GM23338 (cell line): Measurements from ENCODE around the gene SYMPK. TPM values are rescaled to one million over a fixed set of nuclear protein-coding genes. Genes with fewer than 3 reads are reported as not detected.

Source experiments
- CREB1 ChIP-seq: fragments of 250-450 bp; sonication (Bioruptor Pico); IDR thresholded peaks from 2 replicates; pipeline ENCODE4 v1.5.0; 2020; ENCODE audit warnings: low read depth, mild to moderate bottlenecking, moderate library complexity
- EZH2 ChIP-seq: fragments of 200-600 bp; sonication (generic); IDR thresholded peaks from one replicate; pipeline ENCODE4 v1.8.0; 2017; ENCODE audit warnings: antibody characterized with exemption, mild to moderate bottlenecking, low read depth; ENCODE audit not compliant: unreplicated experiment
- EZH2phosphoT487 ChIP-seq: fragments of 200-600 bp; sonication (generic); IDR thresholded peaks from one replicate; pipeline ENCODE4 v1.8.1; 2018; ENCODE audit warnings: antibody characterized with exemption; ENCODE audit not compliant: unreplicated experiment
- POLR2AphosphoS5 ChIP-seq: IDR thresholded peaks from 2 replicates; pipeline ENCODE4 v1.6.1; 2016; ENCODE audit warnings: antibody characterized with exemption, low read depth
- STAT1 ChIP-seq: IDR thresholded peaks from one replicate; pipeline ENCODE4 v1.6.1; 2016; ENCODE audit warnings: antibody characterized with exemption; ENCODE audit not compliant: unreplicated experiment
- ZNF114 ChIP-seq: fragments of 250-450 bp; sonication (Bioruptor Pico); IDR thresholded peaks from 2 replicates; pipeline ENCODE4 v1.5.0; 2020; ENCODE audit warnings: mild to moderate bottlenecking, moderate library complexity
- ZNF331 ChIP-seq: fragments of 250-450 bp; sonication (Bioruptor Pico); IDR thresholded peaks from 2 replicates; pipeline ENCODE4 v1.5.0; 2020; ENCODE audit warnings: low read depth, mild to moderate bottlenecking, moderate library complexity
- polyA plus RNA-seq: library from polyadenylated mRNA; unstranded; fragments of >200 nt; fragmentation: Nextera tagmentation; extraction: Ambion mirVana; gene quantifications from 2 replicates; pipeline ENCODE4 v1.2.1, GENCODE V29; 2016
- total RNA-seq: library from RNA; depleted of rRNA; stranded (reverse); fragments of >200 nt; shearing (Covaris generic); gene quantifications from 2 replicates; pipeline ENCODE4 v1.2.3, GENCODE V29; 2014
- TF ChIP-seq, protein P1 (sequence below): fragments of 250-450 bp; sonication (Bioruptor Pico); IDR thresholded peaks from 2 replicates; pipeline ENCODE4 v1.5.0; 2020; ENCODE audit warnings: mild to moderate bottlenecking, moderate library complexity
- TF ChIP-seq, protein P2 (sequence below), 2 experiments: fragments of 200-600 bp in 1 of 2; sonication (generic) in 1 of 2; conservative IDR thresholded peaks; 2 replicates each; pipeline versions ENCODE4 v1.5.1 to v1.6.1; 2016 to 2017; ENCODE audit warnings: antibody characterized with exemption in 2 of 2, low read depth in 2 of 2, mild to moderate bottlenecking in 2 of 2, moderate library complexity in 1 of 2

SYMPK gene
- total and polyA plus RNA-seq, 2 experiments from 2014 or later, result 36.8 to 82.1 TPM

DNA sequence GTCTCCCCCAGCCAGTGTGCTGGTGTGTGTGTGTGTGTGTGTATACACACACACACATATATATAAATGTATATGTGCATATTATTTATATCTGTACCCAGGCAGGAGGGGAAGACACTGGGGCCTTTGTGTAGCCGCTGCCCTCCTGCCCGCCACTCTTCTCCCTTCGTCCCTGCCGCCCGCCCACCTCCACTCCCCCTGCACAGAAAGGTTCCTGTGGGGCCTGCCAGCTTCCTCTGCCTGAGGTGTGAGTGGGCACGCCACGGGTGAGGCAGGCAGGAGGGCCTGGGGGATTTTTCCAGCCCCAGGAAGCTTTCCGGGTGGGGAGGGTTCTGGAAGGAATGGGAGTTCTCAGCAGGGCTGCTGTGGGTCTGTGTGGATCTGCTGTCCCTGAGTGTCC lies 16.1 kb upstream of the SYMPK start (continued):
- TF ChIP-seq, protein P1, sequence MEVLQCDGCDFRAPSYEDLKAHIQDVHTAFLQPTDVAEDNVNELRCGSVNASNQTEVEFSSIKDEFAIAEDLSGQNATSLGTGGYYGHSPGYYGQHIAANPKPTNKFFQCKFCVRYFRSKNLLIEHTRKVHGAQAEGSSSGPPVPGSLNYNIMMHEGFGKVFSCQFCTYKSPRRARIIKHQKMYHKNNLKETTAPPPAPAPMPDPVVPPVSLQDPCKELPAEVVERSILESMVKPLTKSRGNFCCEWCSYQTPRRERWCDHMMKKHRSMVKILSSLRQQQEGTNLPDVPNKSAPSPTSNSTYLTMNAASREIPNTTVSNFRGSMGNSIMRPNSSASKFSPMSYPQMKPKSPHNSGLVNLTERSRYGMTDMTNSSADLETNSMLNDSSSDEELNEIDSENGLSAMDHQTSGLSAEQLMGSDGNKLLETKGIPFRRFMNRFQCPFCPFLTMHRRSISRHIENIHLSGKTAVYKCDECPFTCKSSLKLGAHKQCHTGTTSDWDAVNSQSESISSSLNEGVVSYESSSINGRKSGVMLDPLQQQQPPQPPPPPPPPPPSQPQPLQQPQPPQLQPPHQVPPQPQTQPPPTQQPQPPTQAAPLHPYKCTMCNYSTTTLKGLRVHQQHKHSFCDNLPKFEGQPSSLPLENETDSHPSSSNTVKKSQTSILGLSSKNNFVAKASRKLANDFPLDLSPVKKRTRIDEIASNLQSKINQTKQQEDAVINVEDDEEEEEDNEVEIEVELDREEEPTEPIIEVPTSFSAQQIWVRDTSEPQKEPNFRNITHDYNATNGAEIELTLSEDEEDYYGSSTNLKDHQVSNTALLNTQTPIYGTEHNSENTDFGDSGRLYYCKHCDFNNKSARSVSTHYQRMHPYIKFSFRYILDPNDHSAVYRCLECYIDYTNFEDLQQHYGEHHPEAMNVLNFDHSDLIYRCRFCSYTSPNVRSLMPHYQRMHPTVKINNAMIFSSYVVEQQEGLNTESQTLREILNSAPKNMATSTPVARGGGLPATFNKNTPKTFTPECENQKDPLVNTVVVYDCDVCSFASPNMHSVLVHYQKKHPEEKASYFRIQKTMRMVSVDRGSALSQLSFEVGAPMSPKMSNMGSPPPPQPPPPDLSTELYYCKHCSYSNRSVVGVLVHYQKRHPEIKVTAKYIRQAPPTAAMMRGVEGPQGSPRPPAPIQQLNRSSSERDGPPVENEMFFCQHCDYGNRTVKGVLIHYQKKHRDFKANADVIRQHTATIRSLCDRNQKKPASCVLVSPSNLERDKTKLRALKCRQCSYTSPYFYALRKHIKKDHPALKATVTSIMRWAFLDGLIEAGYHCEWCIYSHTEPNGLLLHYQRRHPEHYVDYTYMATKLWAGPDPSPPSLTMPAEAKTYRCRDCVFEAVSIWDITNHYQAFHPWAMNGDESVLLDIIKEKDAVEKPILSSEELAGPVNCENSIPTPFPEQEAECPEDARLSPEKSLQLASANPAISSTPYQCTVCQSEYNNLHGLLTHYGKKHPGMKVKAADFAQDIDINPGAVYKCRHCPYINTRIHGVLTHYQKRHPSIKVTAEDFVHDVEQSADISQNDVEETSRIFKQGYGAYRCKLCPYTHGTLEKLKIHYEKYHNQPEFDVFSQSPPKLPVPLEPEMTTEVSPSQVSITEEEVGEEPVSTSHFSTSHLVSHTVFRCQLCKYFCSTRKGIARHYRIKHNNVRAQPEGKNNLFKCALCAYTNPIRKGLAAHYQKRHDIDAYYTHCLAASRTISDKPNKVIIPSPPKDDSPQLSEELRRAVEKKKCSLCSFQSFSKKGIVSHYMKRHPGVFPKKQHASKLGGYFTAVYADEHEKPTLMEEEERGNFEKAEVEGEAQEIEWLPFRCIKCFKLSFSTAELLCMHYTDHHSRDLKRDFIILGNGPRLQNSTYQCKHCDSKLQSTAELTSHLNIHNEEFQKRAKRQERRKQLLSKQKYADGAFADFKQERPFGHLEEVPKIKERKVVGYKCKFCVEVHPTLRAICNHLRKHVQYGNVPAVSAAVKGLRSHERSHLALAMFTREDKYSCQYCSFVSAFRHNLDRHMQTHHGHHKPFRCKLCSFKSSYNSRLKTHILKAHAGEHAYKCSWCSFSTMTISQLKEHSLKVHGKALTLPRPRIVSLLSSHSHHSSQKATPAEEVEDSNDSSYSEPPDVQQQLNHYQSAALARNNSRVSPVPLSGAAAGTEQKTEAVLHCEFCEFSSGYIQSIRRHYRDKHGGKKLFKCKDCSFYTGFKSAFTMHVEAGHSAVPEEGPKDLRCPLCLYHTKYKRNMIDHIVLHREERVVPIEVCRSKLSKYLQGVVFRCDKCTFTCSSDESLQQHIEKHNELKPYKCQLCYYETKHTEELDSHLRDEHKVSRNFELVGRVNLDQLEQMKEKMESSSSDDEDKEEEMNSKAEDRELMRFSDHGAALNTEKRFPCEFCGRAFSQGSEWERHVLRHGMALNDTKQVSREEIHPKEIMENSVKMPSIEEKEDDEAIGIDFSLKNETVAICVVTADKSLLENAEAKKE (CRISPR knock-in tag), result no peak
- TF ChIP-seq POLR2AphosphoS5, result no peak
- no peak for TF ChIP-seq EZH2phosphoT487
- no peak for TF ChIP-seq ZNF331 (CRISPR knock-in tag)
- TF ChIP-seq CREB1 (CRISPR knock-in tag), result no peak
- no peak for TF ChIP-seq STAT1
- TF ChIP-seq EZH2, result no peak
- no peak for TF ChIP-seq ZNF114 (CRISPR knock-in tag)
- TF ChIP-seq, protein P2, sequence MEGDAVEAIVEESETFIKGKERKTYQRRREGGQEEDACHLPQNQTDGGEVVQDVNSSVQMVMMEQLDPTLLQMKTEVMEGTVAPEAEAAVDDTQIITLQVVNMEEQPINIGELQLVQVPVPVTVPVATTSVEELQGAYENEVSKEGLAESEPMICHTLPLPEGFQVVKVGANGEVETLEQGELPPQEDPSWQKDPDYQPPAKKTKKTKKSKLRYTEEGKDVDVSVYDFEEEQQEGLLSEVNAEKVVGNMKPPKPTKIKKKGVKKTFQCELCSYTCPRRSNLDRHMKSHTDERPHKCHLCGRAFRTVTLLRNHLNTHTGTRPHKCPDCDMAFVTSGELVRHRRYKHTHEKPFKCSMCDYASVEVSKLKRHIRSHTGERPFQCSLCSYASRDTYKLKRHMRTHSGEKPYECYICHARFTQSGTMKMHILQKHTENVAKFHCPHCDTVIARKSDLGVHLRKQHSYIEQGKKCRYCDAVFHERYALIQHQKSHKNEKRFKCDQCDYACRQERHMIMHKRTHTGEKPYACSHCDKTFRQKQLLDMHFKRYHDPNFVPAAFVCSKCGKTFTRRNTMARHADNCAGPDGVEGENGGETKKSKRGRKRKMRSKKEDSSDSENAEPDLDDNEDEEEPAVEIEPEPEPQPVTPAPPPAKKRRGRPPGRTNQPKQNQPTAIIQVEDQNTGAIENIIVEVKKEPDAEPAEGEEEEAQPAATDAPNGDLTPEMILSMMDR (conservative IDR thresholded peaks at IDR 0.05; ENCODE audit: low read depth in 2 of 2), result no peak
